Measurements from ENCODE around the gene GABPB2.

Gene GABPB2

GRCh38 chr1:151070474-151071276 lies at the start of gene GABPB2:
TSS of gene GABPB2 (plus strand) at chr1:151070761. CDS start at chr1:151088190, 17,429 bp downstream.
- peak; percentile 96 for DNase-seq (ENCODE audit: low spot score)

- DNase-seq (ENCODE audit: low spot score) = peak; percentile 88
Observed at GRCh38 chr1:151024540-151025146, 45.9 kb upstream of the GABPB2 start.

GRCh38 chr1:151026460-151026859 lies 44.1 kb upstream of the GABPB2 start:
- no peak for DNase-seq (ENCODE audit: low spot score)

GRCh38 chr1:151032164-151032563 lies 38.4 kb upstream of the GABPB2 start:
- no peak for DNase-seq (ENCODE audit: low spot score)

- DNase-seq (ENCODE audit: low spot score) = no peak
Observed at GRCh38 chr1:151035167-151035566, 35.4 kb upstream of the GABPB2 start.

GRCh38 chr1:151036356-151036755 lies 34.2 kb upstream of the GABPB2 start, which contains the start of gene BNIPL:
TSS of gene BNIPL (plus strand) at chr1:151036586. CDS start at chr1:151036726, 140 bp downstream.
- no peak for DNase-seq (ENCODE audit: low spot score)

GRCh38 chr1:151037032-151037431 lies 33.5 kb upstream of the GABPB2 start:
- no peak for DNase-seq (ENCODE audit: low spot score)

- DNase-seq (ENCODE audit: low spot score) = no peak
Observed at GRCh38 chr1:151039521-151039920, 31.0 kb upstream of the GABPB2 start.

- no peak for DNase-seq (ENCODE audit: low spot score)
Observed at GRCh38 chr1:151043163-151043562, 27.4 kb upstream of the GABPB2 start.

GRCh38 chr1:151047591-151047924 lies 23.0 kb upstream of the GABPB2 start, which contains the start of gene C1orf56:
TSS of gene C1orf56 (plus strand) at chr1:151047751. CDS start at chr1:151047848, 97 bp downstream.
- DNase-seq (ENCODE audit: low spot score) = peak; percentile 51

- peak; percentile 69 for DNase-seq (ENCODE audit: low spot score)
Observed at GRCh38 chr1:151047925-151048644, 22.5 kb upstream of the GABPB2 start.

GRCh38 chr1:151048645-151049032 lies 21.9 kb upstream of the GABPB2 start:
- no peak for DNase-seq (ENCODE audit: low spot score)

- DNase-seq (ENCODE audit: low spot score) = no peak
Observed at GRCh38 chr1:151049458-151049857, 21.1 kb upstream of the GABPB2 start.

GRCh38 chr1:151050051-151050688 lies 20.4 kb upstream of the GABPB2 start:
- no peak for DNase-seq (ENCODE audit: low spot score)

- DNase-seq (ENCODE audit: low spot score) = no peak
Observed at GRCh38 chr1:151051356-151052009, 19.1 kb upstream of the GABPB2 start.

- DNase-seq (ENCODE audit: low spot score) = no peak
Observed at GRCh38 chr1:151054971-151055547, 15.5 kb upstream of the GABPB2 start.

- no peak for DNase-seq (ENCODE audit: low spot score)
Observed at GRCh38 chr1:151055581-151055980, 15.0 kb upstream of the GABPB2 start.

GRCh38 chr1:151056149-151056548 lies 14.4 kb upstream of the GABPB2 start:
- no peak for DNase-seq (ENCODE audit: low spot score)

GRCh38 chr1:151058692-151059091 lies 11.9 kb upstream of the GABPB2 start:
- peak; percentile 47 for DNase-seq (ENCODE audit: low spot score)

- DNase-seq (ENCODE audit: low spot score) = peak; percentile 97
Observed at GRCh38 chr1:151059109-151060006, 11.2 kb upstream of the GABPB2 start, which contains the start of gene CDC42SE1. TSS of gene CDC42SE1 (minus strand) at chr1:151059622. CDS start at chr1:151055730, 3,892 bp downstream.

Data from NAMALWA (cell line).